Measurements from ENCODE around the gene VIT.

Gene VIT

GRCh38 chr2:36777788-36778187 lies 81.3 kb downstream of the VIT start:
- DNase-seq (ENCODE audit: insufficient read length, low spot score) (no peak), FAIRE-seq (no peak)
- no peak for TF ChIP-seq CTCF (IDR thresholded peaks at IDR 0.05; ENCODE audit: insufficient read depth, missing control alignments)

- FAIRE-seq: no peak
- DNase-seq (ENCODE audit: insufficient read length, low spot score): no peak
- no peak for TF ChIP-seq CTCF (IDR thresholded peaks at IDR 0.05; ENCODE audit: insufficient read depth, missing control alignments)
These were observed 83.0 kb downstream of the VIT start for GRCh38 chr2:36779462-36779861.

GRCh38 chr2:36780231-36780839 lies 83.8 kb downstream of the VIT start:
- TF ChIP-seq CTCF (IDR thresholded peaks at IDR 0.05; ENCODE audit: insufficient read depth, missing control alignments): peak; percentile 74
- DNase-seq (ENCODE audit: insufficient read length, low spot score): peak; percentile 50
- no peak for FAIRE-seq

GRCh38 chr2:36781907-36782720 lies 85.6 kb downstream of the VIT start:
- TF ChIP-seq CTCF (IDR thresholded peaks at IDR 0.05; ENCODE audit: insufficient read depth, missing control alignments): no peak
- no peak for DNase-seq (ENCODE audit: insufficient read length, low spot score)
- FAIRE-seq: no peak

- no peak for TF ChIP-seq CTCF (IDR thresholded peaks at IDR 0.05; ENCODE audit: insufficient read depth, missing control alignments)
- no peak for FAIRE-seq
- no peak for DNase-seq (ENCODE audit: insufficient read length, low spot score)
These were observed 86.7 kb downstream of the VIT start for GRCh38 chr2:36783246-36783645.

- DNase-seq (ENCODE audit: insufficient read length, low spot score) (peak; percentile 31), FAIRE-seq (no peak)
- peak; percentile 92 for TF ChIP-seq CTCF (IDR thresholded peaks at IDR 0.05; ENCODE audit: insufficient read depth, missing control alignments)
These were observed 88.8 kb downstream of the VIT start for GRCh38 chr2:36785179-36785795.

Data from D721Med (cell line).